K562 (cell line): ENCODE results near the gene C13orf42. TPM values are rescaled to one million over a fixed set of nuclear protein-coding genes. Genes with fewer than 3 reads are reported as not detected.

Experiments
- ATAC-seq: fragments of 200-7000 bp; cut with Tn5 transposase; 3 replicates; pipeline ENCODE4 v1.9.1; 2020; ENCODE audit warnings: moderate library complexity
- BruUV-seq: library from RNA; stranded (reverse); fragments of 400-500 nt; replicated peaks from 2 replicates; lab custom pipeline; 2021; lab: Mats Ljungman, UMichigan
- CTCF ChIA-PET: fragments of 300-600 bp; formaldehyde crosslinking; extraction: SDS; loops from one replicate; lab custom pipeline; 2021; ENCODE audit warnings: low intra/inter-chr PET ratio; lab: Yijun Ruan, JAX
- POLR2A ChIA-PET: fragments of 300-600, 350-650 bp; sonication (Branson Sonifier 250); formaldehyde crosslinking; extraction: SDS; loops from one replicate; lab custom pipeline; 2021; ENCODE audit warnings: antibody characterized with exemption, inconsistent platforms; lab: Yijun Ruan, JAX
- DNase-seq, 4 experiments: peaks; one replicate each; pipeline versions ENCODE4 v3.0.0 to v3.0.0-alpha.2; 2011 to 2018; ENCODE audit warnings: low spot score in 3 of 4, mixed read lengths in 3 of 4; ENCODE audit errors: extremely low read depth in 1 of 4
- FAIRE-seq: peaks from 2 replicates; lab custom pipeline; 2011; peaks lifted over from hg19 to GRCh38; lab: Jason Lieb, UNC
- H2AFZ ChIP-seq: 2 replicates; pipeline ENCODE4 v1.6.0; 2011; ENCODE audit warnings: low read depth, low read length, control low read depth, inconsistent platforms
- H3K27ac ChIP-seq: fragments of 200-600 bp; 3 replicates; pipeline ENCODE4 v1.8.0; 2011; ENCODE audit warnings: low read depth, mild to moderate bottlenecking, control low read depth, inconsistent platforms, low read length, moderate library complexity, mixed read lengths; ENCODE audit errors: extremely low read depth
- H3K27me3 ChIP-seq, 2 experiments: fragments of 300-600 bp in 1 of 2; 2 replicates in 1 of 2; 3 replicates in 1 of 2; pipeline versions ENCODE4 v1.6.0 to v1.8.0; 2011; ENCODE audit warnings: inconsistent platforms in 2 of 2, low read length in 2 of 2, mild to moderate bottlenecking in 1 of 2, mixed read lengths in 1 of 2, moderate library complexity in 1 of 2; ENCODE audit not compliant: control insufficient read depth in 2 of 2, insufficient read depth in 2 of 2
- H3K36me3 ChIP-seq: fragments of 300-600 bp; 3 replicates; pipeline ENCODE4 v1.8.0; 2011; ENCODE audit warnings: mild to moderate bottlenecking, low read length, inconsistent platforms; ENCODE audit not compliant: control insufficient read depth, insufficient read depth
- H3K4me1 ChIP-seq, 2 experiments: fragments of 200-600 bp in 1 of 2; replicated peaks in 1 of 2; 2 replicates in 1 of 2; 3 replicates in 1 of 2; pipeline versions ENCODE4 v1.5.1 to v1.8.0; 2011; ENCODE audit warnings: inconsistent platforms in 2 of 2, low read length in 2 of 2, mild to moderate bottlenecking in 1 of 2, mixed read lengths in 1 of 2, moderate library complexity in 1 of 2; ENCODE audit not compliant: control insufficient read depth in 2 of 2, insufficient read depth in 2 of 2
- H3K4me2 ChIP-seq: 2 replicates; pipeline ENCODE4 v1.6.1; 2011; ENCODE audit warnings: low read length, control low read depth, inconsistent platforms, mixed read lengths; ENCODE audit not compliant: insufficient read depth
- H3K4me3 ChIP-seq: fragments of 200-600 bp; sonication (generic), shearing (Covaris generic); 2 replicates; pipeline ENCODE4 v1.5.1; 2016; ENCODE audit warnings: control low read depth, inconsistent platforms
- H3K79me2 ChIP-seq: fragments of 200-600 bp; 3 replicates; pipeline ENCODE4 v1.8.0; 2011; ENCODE audit warnings: low read length, inconsistent platforms; ENCODE audit not compliant: control insufficient read depth, insufficient read depth
- H3K9ac ChIP-seq, 2 experiments: 2 replicates each; pipeline versions ENCODE4 v1.6.0 to v1.6.1; 2011; ENCODE audit warnings: low read depth in 2 of 2, low read length in 2 of 2, control low read depth in 1 of 2, inconsistent platforms in 1 of 2, mild to moderate bottlenecking in 1 of 2, mixed read lengths in 1 of 2; ENCODE audit not compliant: insufficient read depth in 1 of 2
- H3K9me1 ChIP-seq: one replicate; pipeline ENCODE4 v1.6.0; 2011; ENCODE audit warnings: inconsistent platforms, mild to moderate bottlenecking, low read length, moderate library complexity; ENCODE audit not compliant: control insufficient read depth, insufficient read depth
- H3K9me3 ChIP-seq: replicated peaks from 2 replicates; pipeline ENCODE4 v1.5.1; 2011; ENCODE audit warnings: low read depth, low read length, inconsistent platforms; ENCODE audit not compliant: control insufficient read depth, insufficient read depth
- H4K20me1 ChIP-seq: replicated peaks from 2 replicates; pipeline ENCODE4 v1.6.1; 2011; ENCODE audit warnings: low read length, inconsistent platforms, mixed read lengths; ENCODE audit not compliant: control insufficient read depth, insufficient read depth
- BRD4 ChIP-seq: fragments of 200-600 bp; sonication (generic); IDR thresholded peaks from 2 replicates; pipeline ENCODE4 v1.6.1; 2017; ENCODE audit warnings: inconsistent platforms
- RBM14 ChIP-seq: fragments of 200-400 bp; formaldehyde crosslinking; IDR thresholded peaks from 2 replicates; pipeline ENCODE4 v1.6.1; 2018; ENCODE audit warnings: low read depth, mild to moderate bottlenecking, low read length, moderate library complexity, borderline replicate concordance; ENCODE audit not compliant: insufficient read depth
- RBM25 ChIP-seq: fragments of 200-400 bp; formaldehyde crosslinking; IDR thresholded peaks from 2 replicates; pipeline ENCODE4 v1.6.1; 2018; ENCODE audit warnings: low read length, low read depth, moderate library complexity; ENCODE audit not compliant: severe bottlenecking
- SRSF1 ChIP-seq: fragments of 200-400 bp; formaldehyde crosslinking; IDR thresholded peaks from 2 replicates; pipeline ENCODE4 v1.6.1; 2017; ENCODE audit warnings: mild to moderate bottlenecking, low read depth, low read length, moderate library complexity
- ZEB2 ChIP-seq: fragments of 450-650 bp; IDR thresholded peaks from 2 replicates; pipeline ENCODE4 v1.6.1; 2016
- ZNF140 ChIP-seq: fragments of 250-450 bp; sonication (Bioruptor Pico); IDR thresholded peaks from 2 replicates; pipeline ENCODE4 v1.8.0; 2021; ENCODE audit warnings: moderate library complexity, mild to moderate bottlenecking, inconsistent platforms
- ZNF354B ChIP-seq: fragments of 250-450 bp; sonication (Bioruptor Pico); IDR thresholded peaks from 2 replicates; pipeline ENCODE4 v1.4.0; 2020
- ZNF717 ChIP-seq: fragments of 250-450 bp; sonication (Bioruptor Pico); IDR thresholded peaks from 2 replicates; pipeline ENCODE4 v1.5.0; 2021
- WGBS: fragments of 100-300 bp; shearing (Covaris generic); methylation state at CpG from one replicate; pipeline ENCODE4 v1.1.6; 2016; ENCODE audit warnings: low coverage, mixed read lengths; ENCODE audit not compliant: insufficient coverage; ENCODE audit errors: missing lambda C conversion rate; 5-methylcytosine and 5-hydroxymethylcytosine counted together
- in situ Hi-C: fragments of 300-500 bp; cut with MboI; formaldehyde crosslinking; loops from 4 replicates; pipeline ENCODE4 v1.15.0; 2018; ENCODE audit warnings: inconsistent platforms, mixed read lengths
- intact Hi-C: fragments of 100-400 bp; cut with micrococcal nuclease; formaldehyde crosslinking; loops from 2 replicates; pipeline ENCODE4 v1.14.2; 2022
- polyA plus RNA-seq, 8 experiments: library from polyadenylated mRNA; depleted of rRNA in 4 of 8; stranded (reverse) in 5 of 8; unstranded in 3 of 8; fragments of >200 nt; fragmentation: Nextera tagmentation in 2 of 8; fragmentation: Illumina TruSeq in 1 of 8; extraction: Ambion mirVana in 2 of 8; extraction: Trizol in 1 of 8; gene quantifications; 2 replicates each; pipeline versions ENCODE4 v1.2.1 to v1.2.3, GENCODE V29; 2011 to 2014; ENCODE audit warnings: inconsistent platforms in 1 of 8, missing spikeins in 1 of 8
- total RNA-seq, 7 experiments: library from RNA; depleted of rRNA in 6 of 7; stranded (reverse); fragments of >200 nt in 6 of 7; fragmentation: Illumina TruSeq in 2 of 7; extraction: Trizol in 2 of 7; gene quantifications; 2 replicates each; pipeline versions ENCODE4 v1.2.1 to v1.2.3, GENCODE V29; 2011 to 2021; ENCODE audit warnings: low replicate concordance in 1 of 7
- TF ChIP-seq, protein P1 (sequence below): IDR thresholded peaks from 2 replicates; pipeline ENCODE4 v1.6.1; 2014; ENCODE audit warnings: antibody characterized with exemption
- TF ChIP-seq, protein P2 (sequence below): fragments of 250-450 bp; sonication (Bioruptor Pico); IDR thresholded peaks from 2 replicates; pipeline ENCODE4 v1.8.0; 2022; ENCODE audit warnings: moderate library complexity, mild to moderate bottlenecking, inconsistent platforms
- TF ChIP-seq, protein P3 (sequence below): fragments of 450-650 bp; formaldehyde crosslinking; IDR thresholded peaks from 2 replicates; pipeline ENCODE4 v1.4.0; 2022; ENCODE audit warnings: missing genetic modification characterization
- TF ChIP-seq, protein P4 (sequence below): IDR thresholded peaks from 2 replicates; pipeline ENCODE4 v1.6.1; 2011; ENCODE audit not compliant: insufficient read length; ENCODE audit errors: extremely low read depth

Gene C13orf42
- total and polyA plus RNA-seq, 9 of the 15 experiments (the other 6 are each of a cell fraction or from before 2014, with no cell fraction given) = 0.18 TPM; not detected in 8

DNA sequence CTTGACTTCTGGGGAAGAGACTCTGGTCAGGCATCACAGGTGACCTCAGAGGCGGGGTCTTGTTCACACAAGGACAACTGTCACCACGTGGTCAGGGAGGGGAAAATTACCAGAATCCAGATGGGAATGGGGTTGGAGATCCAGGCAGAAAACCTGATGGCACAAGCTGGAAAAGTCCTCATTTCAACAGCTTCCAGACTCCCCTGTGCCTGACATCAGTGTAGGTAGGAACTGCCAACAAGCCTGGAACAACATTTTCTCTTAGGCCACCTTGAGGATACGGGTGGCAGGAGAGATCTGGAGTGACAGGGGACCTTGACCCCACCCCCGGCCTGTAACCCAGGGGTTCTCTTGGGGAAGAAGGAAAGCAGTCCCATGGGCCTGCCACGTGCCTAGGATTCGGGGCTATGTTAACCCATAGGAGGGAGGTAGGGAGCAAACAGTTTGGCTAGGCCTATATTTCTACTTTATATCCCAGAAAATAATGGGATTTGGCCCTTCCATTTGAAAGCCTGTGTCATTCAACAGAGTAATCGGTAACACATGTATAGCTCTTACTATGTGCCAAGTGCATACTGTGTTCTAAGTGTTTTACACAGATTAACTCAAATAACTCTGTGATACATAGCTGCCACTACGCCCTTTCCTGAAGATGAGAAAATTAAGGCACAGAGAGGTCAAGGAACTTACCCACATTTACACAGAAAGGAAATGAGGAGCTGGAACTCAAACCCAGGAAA lies 44.9 kb upstream of the C13orf42 start:
- Histone ChIP-seq H3K4me1 (peaks cover 0 to 6% of the 10 kb centered on the region in 2 experiments; a peak in 3 of 5 replicates), H2AFZ (no peak overlapping the region), H3K4me2 (no peak overlapping the region), H3K36me3 (no peaks in the 10 kb centered on the region), H3K27ac (no peak overlapping the region), H3K9me3 (no peaks in the 10 kb centered on the region), H3K9ac (no peak overlapping the region), H3K79me2 (no peaks in the 10 kb centered on the region), H3K9me1 (no peaks in the 10 kb centered on the region), H3K27me3 (no peaks in the 10 kb centered on the region; a peak in 2 of 5 replicates), H4K20me1 (no peaks in the 10 kb centered on the region), H3K4me3 (no peak overlapping the region)
- in situ Hi-C loops (no loop called here), intact Hi-C loops (no loop called here)
- ATAC-seq (no peak), DNase-seq (no peak), FAIRE-seq (no peak)
- no TSS peak for BruUV-seq
- CTCF ChIA-PET = no interaction called here
- 13% methylated on average over 8 of the region's 8 CpGs for WGBS
- POLR2A ChIA-PET = no interaction called here
- TF ChIP-seq ZNF140 (CRISPR knock-in tag) = no peak
- TF ChIP-seq, protein P1, sequence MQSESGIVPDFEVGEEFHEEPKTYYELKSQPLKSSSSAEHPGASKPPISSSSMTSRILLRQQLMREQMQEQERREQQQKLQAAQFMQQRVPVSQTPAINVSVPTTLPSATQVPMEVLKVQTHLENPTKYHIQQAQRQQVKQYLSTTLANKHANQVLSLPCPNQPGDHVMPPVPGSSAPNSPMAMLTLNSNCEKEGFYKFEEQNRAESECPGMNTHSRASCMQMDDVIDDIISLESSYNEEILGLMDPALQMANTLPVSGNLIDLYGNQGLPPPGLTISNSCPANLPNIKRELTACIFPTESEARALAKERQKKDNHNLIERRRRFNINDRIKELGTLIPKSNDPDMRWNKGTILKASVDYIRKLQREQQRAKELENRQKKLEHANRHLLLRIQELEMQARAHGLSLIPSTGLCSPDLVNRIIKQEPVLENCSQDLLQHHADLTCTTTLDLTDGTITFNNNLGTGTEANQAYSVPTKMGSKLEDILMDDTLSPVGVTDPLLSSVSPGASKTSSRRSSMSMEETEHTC = no peak
- no peak for TF ChIP-seq BRD4
- TF ChIP-seq SRSF1 = no peak
- no peak for TF ChIP-seq ZNF717
- TF ChIP-seq RBM25 = no peak
- TF ChIP-seq, protein P2, sequence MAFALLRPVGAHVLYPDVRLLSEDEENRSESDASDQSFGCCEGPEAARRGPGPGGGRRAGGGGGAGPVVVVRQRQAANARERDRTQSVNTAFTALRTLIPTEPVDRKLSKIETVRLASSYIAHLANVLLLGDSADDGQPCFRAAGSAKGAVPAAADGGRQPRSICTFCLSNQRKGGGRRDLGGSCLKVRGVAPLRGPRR (CRISPR knock-in tag) = no peak
- TF ChIP-seq, protein P3, sequence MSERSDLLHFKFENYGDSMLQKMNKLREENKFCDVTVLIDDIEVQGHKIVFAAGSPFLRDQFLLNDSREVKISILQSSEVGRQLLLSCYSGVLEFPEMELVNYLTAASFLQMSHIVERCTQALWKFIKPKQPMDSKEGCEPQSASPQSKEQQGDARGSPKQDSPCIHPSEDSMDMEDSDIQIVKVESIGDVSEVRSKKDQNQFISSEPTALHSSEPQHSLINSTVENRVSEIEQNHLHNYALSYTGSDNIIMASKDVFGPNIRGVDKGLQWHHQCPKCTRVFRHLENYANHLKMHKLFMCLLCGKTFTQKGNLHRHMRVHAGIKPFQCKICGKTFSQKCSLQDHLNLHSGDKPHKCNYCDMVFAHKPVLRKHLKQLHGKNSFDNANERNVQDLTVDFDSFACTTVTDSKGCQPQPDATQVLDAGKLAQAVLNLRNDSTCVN (CRISPR knock-in tag) = no peak
- no peak for TF ChIP-seq ZEB2
- no peak for TF ChIP-seq RBM14
- TF ChIP-seq, protein P4, sequence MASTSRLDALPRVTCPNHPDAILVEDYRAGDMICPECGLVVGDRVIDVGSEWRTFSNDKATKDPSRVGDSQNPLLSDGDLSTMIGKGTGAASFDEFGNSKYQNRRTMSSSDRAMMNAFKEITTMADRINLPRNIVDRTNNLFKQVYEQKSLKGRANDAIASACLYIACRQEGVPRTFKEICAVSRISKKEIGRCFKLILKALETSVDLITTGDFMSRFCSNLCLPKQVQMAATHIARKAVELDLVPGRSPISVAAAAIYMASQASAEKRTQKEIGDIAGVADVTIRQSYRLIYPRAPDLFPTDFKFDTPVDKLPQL = no peak
- TF ChIP-seq ZNF354B (CRISPR knock-in tag) = no peak
